HuH-7.5 (cell line): ENCODE results near the gene ZNF142.

Experiments used
- DNase-seq: peaks from one replicate; pipeline ENCODE4 v3.0.0; 2011; ENCODE audit warnings: low spot score

Gene ZNF142

DNA sequence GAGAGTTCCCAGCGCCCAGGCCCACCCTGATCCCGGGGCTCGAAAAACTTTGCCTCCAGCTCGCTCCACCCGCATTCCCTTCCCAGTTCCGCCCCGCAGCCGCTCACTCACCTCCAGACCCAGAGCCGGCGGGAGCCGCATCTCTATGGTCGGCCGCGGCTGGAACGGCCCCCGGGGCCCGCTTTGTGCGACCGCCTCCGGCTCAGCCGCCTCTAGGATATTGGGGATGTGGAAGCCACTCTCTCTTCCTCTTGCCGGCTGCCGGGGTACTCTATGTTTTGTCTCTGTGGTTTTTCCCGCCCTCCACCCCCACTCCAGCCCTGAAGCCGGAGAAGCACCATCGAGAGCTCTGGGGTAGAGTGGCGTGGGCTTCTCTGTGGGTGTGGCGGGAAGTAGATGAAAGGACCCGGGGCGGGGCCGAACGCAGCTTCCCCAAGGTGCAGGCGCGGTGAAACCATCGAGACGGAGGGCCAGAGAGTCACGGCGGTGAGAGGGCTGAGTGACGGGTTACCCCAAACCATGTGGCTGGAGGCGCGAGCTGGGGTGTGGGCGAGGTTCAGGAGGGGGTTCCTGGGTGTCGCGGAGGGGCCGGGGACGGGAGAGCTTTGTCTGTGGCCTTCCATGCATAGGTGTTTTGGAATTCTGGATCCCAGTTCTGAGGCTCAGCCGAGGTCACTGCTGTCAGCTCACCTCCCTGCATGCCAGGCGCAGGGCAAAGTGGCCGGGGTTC is at the start of gene ZNF142, which contains the start of gene BCS1L:
Gene ZNF142, minus strand, starts transcription at position 366 of the 730 bp plus-strand sequence. CDS start 3,194 bp downstream, outside the sequence.
Gene BCS1L, plus strand, starts transcription at position 426 of the 730 bp plus-strand sequence. CDS start 1,305 bp downstream, outside the sequence.
- peak; percentile 94 for DNase-seq

GRCh38 chr2:218708086-218708485 is 48.7 kb upstream of the ZNF142 start:
- DNase-seq: no peak

DNA sequence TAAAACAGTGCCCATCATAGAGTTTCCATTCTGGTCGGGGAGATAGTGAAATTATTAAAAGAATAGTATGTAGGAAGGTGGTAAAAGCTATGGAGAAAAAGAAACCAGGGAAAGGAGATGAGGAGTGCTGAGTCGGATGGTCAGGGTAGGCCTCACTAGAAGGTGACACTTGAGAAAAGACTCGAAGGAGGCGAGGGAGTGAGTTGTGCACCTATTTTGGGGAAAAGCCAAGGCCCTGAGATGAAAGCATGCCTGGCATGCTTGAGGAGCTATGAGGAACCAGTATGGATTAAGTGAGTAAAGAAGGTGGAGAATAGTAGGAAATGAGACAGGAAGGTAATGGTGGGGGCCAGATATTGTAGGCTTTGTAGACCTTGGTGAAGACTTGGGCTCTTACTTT is 43.9 kb upstream of the ZNF142 start:
- DNase-seq: no peak

DNA sequence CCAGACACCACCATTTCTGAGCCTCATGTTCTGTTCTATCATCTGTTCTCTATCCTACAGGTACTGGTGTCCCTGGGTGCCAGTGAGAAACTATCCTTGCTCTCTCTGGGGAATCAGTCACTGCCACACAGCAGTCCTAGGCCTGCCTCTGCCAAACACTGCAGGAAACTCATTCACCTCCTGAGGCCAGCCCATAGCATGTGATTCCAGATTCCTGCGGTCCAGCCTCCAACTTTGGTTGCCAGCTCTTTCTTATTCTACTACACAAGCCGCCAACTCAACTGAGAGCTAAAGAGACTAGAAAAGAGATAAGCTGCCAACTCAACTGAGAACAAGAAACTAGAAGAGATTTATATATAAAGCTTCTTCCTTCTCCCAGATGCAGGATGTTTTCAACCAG is 42.4 kb upstream of the ZNF142 start:
- no peak for DNase-seq

GRCh38 chr2:218698885-218699284 is 39.5 kb upstream of the ZNF142 start:
- no peak for DNase-seq

DNA sequence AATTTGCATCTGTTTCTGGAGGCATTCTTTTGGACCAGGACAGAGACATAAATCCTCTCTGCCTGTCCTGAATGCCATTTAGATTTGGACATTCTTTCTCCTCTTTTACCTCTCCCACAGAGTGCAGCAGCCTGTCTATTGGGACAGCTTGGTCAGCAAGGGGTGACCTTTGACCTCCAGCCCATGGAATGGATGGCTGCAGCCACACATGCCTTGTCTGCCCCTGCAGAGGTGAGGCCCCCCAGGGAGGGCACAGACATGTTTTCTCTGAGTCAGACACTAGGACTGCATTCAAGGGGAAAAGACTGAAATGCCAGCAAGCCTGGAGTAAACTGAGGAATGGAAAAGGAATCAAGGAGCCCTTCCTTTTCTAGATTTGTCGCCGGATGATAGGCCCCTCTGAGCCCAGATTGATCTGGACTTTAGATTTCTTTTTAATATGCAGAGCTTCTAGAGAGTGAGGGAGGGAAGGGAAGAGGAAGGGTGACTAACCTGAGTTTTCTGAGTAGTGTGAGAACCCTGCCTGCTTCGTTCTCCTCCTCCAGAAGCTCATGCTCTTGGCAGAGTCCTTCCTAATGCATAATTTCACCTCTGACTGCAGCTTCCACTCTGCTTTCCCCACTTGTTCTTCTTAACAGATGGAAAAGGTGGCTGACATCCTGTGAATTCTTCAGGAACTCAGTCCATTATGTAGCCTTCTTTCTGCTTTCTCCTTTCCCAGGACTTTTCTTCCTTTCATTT is 35.2 kb upstream of the ZNF142 start:
- DNase-seq: no peak

- no peak for DNase-seq
These were observed 31.8 kb upstream of the ZNF142 start for GRCh38 chr2:218691234-218691633.

DNA sequence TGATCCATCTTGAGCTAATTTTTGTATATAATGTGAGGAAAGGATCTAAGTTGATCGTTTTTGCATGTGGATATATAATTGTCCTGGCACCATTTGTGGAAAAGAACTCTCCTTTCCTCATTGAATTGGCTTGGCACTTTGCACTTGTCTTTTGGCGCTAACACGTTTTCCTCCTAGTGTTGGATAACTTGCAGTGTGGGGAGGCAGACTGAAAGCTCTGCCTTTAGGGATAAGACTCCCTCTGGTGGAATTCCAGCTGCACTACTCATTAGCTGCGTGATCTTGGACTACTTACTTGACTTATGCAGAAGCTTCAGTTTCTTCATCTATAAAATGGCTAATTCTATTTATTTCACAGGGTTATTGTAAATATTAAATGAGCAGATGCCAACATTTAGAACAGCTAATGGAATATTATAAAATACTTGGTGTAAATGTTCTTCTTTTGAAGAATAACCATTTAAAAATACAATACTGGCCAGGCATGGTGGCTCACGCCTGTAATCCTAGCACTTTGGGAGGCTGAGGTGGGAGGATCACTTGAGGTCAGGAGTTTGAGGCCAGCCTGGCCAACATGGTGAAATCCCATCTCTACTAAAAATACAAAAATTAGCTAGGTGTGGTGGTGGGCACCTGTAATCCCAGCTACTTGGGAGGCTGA is 28.1 kb upstream of the ZNF142 start:
- DNase-seq: peak; percentile 60

DNA sequence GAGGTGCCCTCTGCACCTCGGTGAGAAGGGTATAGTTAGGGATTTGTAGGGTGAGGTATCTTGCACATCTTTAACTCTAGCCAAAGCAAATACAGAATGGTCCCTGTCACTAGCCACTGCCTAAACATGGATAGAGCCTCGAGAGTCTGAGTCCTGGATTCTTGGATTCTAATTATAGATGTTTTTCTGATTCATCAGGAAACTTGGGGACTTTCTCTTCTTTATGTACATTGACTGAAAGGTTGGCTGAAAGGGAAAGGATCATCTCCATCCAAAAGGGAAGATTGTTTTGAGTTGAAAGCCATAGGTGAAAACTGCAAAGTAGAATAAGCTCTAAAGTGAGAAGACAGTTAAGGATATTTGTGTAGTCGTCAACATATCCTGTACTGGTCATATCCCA is 20.6 kb upstream of the ZNF142 start:
- no peak for DNase-seq

- DNase-seq: no peak
These were observed 19.7 kb upstream of the ZNF142 start for GRCh38 chr2:218679119-218679518.

GRCh38 chr2:218671654-218672566 is 12.5 kb upstream of the ZNF142 start, which contains the start of the genes RNF25 and STK36:
Gene RNF25, minus strand, starts transcription at chr2:218672002. Its CDS starts 32 bp downstream, at chr2:218671970.
Gene STK36, plus strand, starts transcription at chr2:218672086. Its CDS starts 744 bp downstream, at chr2:218672830.
- DNase-seq: peak; percentile 83

DNA sequence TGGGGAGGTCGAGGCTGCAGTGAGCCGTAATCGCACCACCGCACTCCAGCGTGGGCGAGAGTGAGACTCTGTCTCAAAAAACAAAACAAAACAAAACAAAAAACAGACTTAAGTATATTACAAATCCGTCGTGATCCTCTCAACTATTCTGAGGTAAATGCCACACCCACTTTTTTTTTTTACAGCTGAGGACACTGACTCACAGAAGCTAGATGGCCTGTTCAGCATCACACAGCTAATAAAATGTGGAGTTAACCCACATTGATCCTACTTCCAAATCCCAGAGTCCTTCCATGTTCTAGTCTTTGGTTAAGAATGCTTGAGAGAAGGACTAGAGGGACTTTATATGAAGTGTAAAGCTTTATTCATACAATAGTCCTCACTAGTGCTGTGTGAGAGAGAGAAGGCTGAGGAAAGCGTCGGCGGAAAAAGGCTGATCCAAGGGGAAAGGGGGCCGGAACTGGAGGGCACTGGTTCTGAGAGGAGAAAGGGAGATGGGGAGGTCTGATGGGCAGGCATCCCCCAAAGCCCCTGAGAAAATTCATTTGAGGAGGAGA is 11.8 kb upstream of the ZNF142 start:
- DNase-seq: no peak

GRCh38 chr2:218664653-218665052 is 5.2 kb upstream of the ZNF142 start:
- DNase-seq: no peak

- DNase-seq: no peak
These were observed 4.5 kb upstream of the ZNF142 start for GRCh38 chr2:218663901-218664300.

- no peak for DNase-seq
These were observed 3.4 kb upstream of the ZNF142 start for GRCh38 chr2:218662827-218663226.

DNA sequence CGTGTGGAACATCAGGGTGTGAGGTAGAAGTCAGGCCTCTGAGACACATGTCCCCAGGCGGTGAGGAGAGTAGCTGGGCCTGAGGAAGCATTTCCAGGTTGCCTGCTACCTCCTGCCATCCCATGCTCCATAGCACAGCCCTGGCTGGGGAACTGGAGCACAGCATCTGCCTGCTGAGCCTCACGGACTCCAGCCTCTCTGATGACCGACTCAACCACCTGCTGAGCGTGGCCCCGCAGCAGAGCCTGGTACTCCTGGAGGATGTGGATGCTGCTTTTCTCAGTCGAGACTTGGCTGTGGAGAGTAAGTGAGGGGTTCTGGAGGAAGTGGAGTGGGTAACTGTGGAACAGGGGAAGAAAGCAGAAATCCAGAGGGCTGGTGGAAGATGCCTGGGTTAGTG is 3.0 kb upstream of the ZNF142 start:
- no peak for DNase-seq

- no peak for DNase-seq
These were observed 550 bp upstream of the ZNF142 start for GRCh38 chr2:218659988-218660358.

GRCh38 chr2:218658671-218659257 is 659 bp downstream of the ZNF142 start:
- peak; percentile 59 for DNase-seq

DNA sequence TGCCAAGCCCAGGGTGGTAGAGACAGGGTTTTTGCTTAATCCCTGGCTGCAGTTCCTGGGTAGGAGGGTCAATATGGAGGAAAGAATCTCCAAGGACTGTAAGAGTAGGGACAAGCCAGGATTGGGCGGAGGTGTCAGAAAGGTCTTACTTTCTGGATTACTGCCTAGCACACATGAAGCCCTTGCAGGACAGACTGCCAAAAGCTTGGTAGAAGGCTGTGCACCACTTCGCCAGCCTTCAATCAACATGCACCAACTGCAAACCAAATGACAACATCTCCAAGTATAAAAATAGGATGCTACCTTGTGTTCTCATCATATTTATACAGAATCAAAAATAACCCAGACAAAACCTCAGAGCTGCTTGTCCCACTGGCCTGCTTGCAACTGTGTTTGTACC is 3.7 kb downstream of the ZNF142 start:
- DNase-seq: no peak

GRCh38 chr2:218648787-218649100 is 10.7 kb downstream of the ZNF142 start:
- DNase-seq: no peak
